Left ventricle myocardium inferior (tissue), 1 donor: ENCODE data around the gene LUM. TPM values are rescaled to one million over a fixed set of nuclear protein-coding genes. Genes with fewer than 3 reads are reported as not detected.

Experiments used
- DNase-seq: peaks from one replicate; pipeline ENCODE4 v3.0.0-alpha.2; 2020
- H3K27ac ChIP-seq: fragments of 200-600 bp; replicated peaks from 2 replicates; pipeline ENCODE4 v1.8.0; 2021
- H3K27me3 ChIP-seq: fragments of 200-600 bp; 2 replicates; pipeline ENCODE4 v1.8.0; 2021; ENCODE audit warnings: low read depth
- H3K36me3 ChIP-seq: fragments of 200-600 bp; 2 replicates; pipeline ENCODE4 v1.8.0; 2021
- H3K4me1 ChIP-seq: fragments of 200-600 bp; 2 replicates; pipeline ENCODE4 v1.8.0; 2021
- H3K4me3 ChIP-seq: fragments of 200-600 bp; 2 replicates; pipeline ENCODE4 v1.8.0; 2021; ENCODE audit warnings: mild to moderate bottlenecking, moderate library complexity
- H3K9me3 ChIP-seq: fragments of 200-600 bp; replicated peaks from 2 replicates; pipeline ENCODE4 v1.8.0; 2021
- CTCF ChIP-seq: fragments of 200-600 bp; IDR thresholded peaks from 2 replicates; pipeline ENCODE4 v1.8.0; 2021; ENCODE audit warnings: antibody characterized with exemption, mild to moderate bottlenecking, borderline replicate concordance
- intact Hi-C: fragments of 100-400 bp; cut with micrococcal nuclease; formaldehyde crosslinking; loops from one replicate; pipeline ENCODE4 v1.11.0; 2022
- total RNA-seq: library from RNA; stranded (reverse); fragmentation: NEBNext Ultra II Directional; extraction: Animal tissue kit (Norgen Biotek cat#: 25700); gene quantifications from one replicate; pipeline ENCODE4 v1.2.1, GENCODE V29; 2021
- donor health status: DM: no; HTN: yes; CAD: no; lungs with severe emphysema.

Gene LUM
- total RNA-seq, 1 donor from 2014 or later = 115 TPM

- Histone ChIP-seq H3K4me1 (no peaks in the 10 kb centered on the region), H3K36me3 (no peaks in the 10 kb centered on the region), H3K27me3 (no peaks in the 10 kb centered on the region), H3K27ac (peak overlapping the region; percentile 61), H3K9me3 (no peaks in the 10 kb centered on the region), H3K4me3 (no peak overlapping the region)
- no peak for TF ChIP-seq CTCF
- no peak for DNase-seq
- intact Hi-C loops = no loop called here
These were observed 36.4 kb downstream of the LUM start for GRCh38 chr12:91074851-91075250.

- intact Hi-C loops = no loop called here
- Histone ChIP-seq H3K9me3 (no peaks in the 10 kb centered on the region), H3K4me1 (no peaks in the 10 kb centered on the region), H3K27ac (peak overlapping the region; percentile 61), H3K27me3 (no peaks in the 10 kb centered on the region), H3K36me3 (no peaks in the 10 kb centered on the region), H3K4me3 (no peak overlapping the region)
- TF ChIP-seq CTCF = no peak
- DNase-seq = no peak
These were observed 37.1 kb downstream of the LUM start for GRCh38 chr12:91074154-91074709.

- H3K9me3 ChIP-seq = no peaks in the 10 kb centered on the region
- DNase-seq = no peak
- no peaks in the 10 kb centered on the region for H3K36me3 ChIP-seq
- TF ChIP-seq CTCF = no peak
- H3K4me3 ChIP-seq = no peak overlapping the region
- intact Hi-C loops = no loop called here
- H3K27me3 ChIP-seq = no peaks in the 10 kb centered on the region
- H3K27ac ChIP-seq = peak overlapping the region; percentile 61
- no peaks in the 10 kb centered on the region for H3K4me1 ChIP-seq
These were observed 37.9 kb downstream of the LUM start for GRCh38 chr12:91073426-91073825.

GRCh38 chr12:91072931-91073330, 38.4 kb downstream of the LUM start:
- H3K36me3 ChIP-seq = no peaks in the 10 kb centered on the region
- no peaks in the 10 kb centered on the region for H3K9me3 ChIP-seq
- H3K4me3 ChIP-seq = no peak overlapping the region
- no peaks in the 10 kb centered on the region for H3K4me1 ChIP-seq
- no peaks in the 10 kb centered on the region for H3K27me3 ChIP-seq
- no peak for DNase-seq
- H3K27ac ChIP-seq = peak overlapping the region; percentile 61
- intact Hi-C loops = no loop called here
- no peak for TF ChIP-seq CTCF

- Histone ChIP-seq H3K4me1 (no peaks in the 10 kb centered on the region), H3K27ac (no peak overlapping the region), H3K36me3 (no peaks in the 10 kb centered on the region), H3K4me3 (no peak overlapping the region), H3K9me3 (no peaks in the 10 kb centered on the region), H3K27me3 (no peaks in the 10 kb centered on the region)
- DNase-seq = no peak
- intact Hi-C loops = no loop called here
- TF ChIP-seq CTCF = no peak
These were observed 40.4 kb downstream of the LUM start for GRCh38 chr12:91070936-91071335.
